ENCODE measurements around the gene NEK6.

- TF ChIP-seq CTCF (IDR thresholded peaks at IDR 0.05 in 2 of 3, conservative IDR thresholded peaks at IDR 0.05 in 1 of 3; ENCODE audit: insufficient read depth in 2 of 3, low read depth in 1 of 3, low read length in 3 of 3) (no peak), POLR2AphosphoS5 (IDR thresholded peaks at IDR 0.05; ENCODE audit: control insufficient read depth, insufficient read depth, low read depth, low read length) (no peak), LARP7 (IDR thresholded peaks at IDR 0.05) (no peak), PHB (CRISPR knock-in tag; IDR thresholded peaks at IDR 0.05) (no peak), EHMT2 (IDR thresholded peaks at IDR 0.05) (no peak), JUNB (CRISPR knock-in tag; conservative IDR thresholded peaks at IDR 0.05) (no peak), HNRNPLL (IDR thresholded peaks at IDR 0.05; ENCODE audit: low read depth, low read length, poor library complexity, severe bottlenecking) (no peak), MEF2D (tag; conservative IDR thresholded peaks at IDR 0.05; ENCODE audit: low read depth) (no peak)
- TF ChIP-seq, protein P1, sequence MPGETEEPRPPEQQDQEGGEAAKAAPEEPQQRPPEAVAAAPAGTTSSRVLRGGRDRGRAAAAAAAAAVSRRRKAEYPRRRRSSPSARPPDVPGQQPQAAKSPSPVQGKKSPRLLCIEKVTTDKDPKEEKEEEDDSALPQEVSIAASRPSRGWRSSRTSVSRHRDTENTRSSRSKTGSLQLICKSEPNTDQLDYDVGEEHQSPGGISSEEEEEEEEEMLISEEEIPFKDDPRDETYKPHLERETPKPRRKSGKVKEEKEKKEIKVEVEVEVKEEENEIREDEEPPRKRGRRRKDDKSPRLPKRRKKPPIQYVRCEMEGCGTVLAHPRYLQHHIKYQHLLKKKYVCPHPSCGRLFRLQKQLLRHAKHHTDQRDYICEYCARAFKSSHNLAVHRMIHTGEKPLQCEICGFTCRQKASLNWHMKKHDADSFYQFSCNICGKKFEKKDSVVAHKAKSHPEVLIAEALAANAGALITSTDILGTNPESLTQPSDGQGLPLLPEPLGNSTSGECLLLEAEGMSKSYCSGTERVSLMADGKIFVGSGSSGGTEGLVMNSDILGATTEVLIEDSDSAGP (CRISPR knock-in tag; IDR thresholded peaks at IDR 0.05): no peak
- TF ChIP-seq, protein P2, sequence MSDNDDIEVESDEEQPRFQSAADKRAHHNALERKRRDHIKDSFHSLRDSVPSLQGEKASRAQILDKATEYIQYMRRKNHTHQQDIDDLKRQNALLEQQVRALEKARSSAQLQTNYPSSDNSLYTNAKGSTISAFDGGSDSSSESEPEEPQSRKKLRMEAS (CRISPR knock-in tag; IDR thresholded peaks at IDR 0.05): no peak
Measured at GRCh38 chr9:124277420-124277819, 19.7 kb downstream of the NEK6 start.

Measured in K562 (cell line).